Tibial artery (tissue), 4 donors: ENCODE data around the gene FRMD4A.

Source experiments
- DNase-seq, 2 donors: peaks; one replicate each; pipeline ENCODE4 v3.0.0-alpha.2; 2019
- H3K27ac ChIP-seq, 2 donors: fragments of 200-600 bp; sonication (generic) in 1 of 2; 1 replicate in 1 of 2; 2 replicates in 1 of 2; pipeline ENCODE4 v1.5.1; 2018 to 2019; ENCODE audit warnings: mild to moderate bottlenecking in 1 of 2
- H3K27me3 ChIP-seq, 2 donors: fragments of 200-600 bp; sonication (generic) in 1 of 2; one replicate each; pipeline versions ENCODE4 v1.5.1 to v1.6.0; 2016 to 2019
- H3K36me3 ChIP-seq, 3 donors: fragments of 200-600 bp; sonication (generic) in 2 of 3; one replicate each; pipeline ENCODE4 v1.5.1; 2016 to 2019; ENCODE audit warnings: mild to moderate bottlenecking in 2 of 3
- H3K4me1 ChIP-seq, 4 donors: fragments of 200-600 bp; sonication (generic) in 2 of 4; 1 replicate in 3 of 4; 2 replicates in 1 of 4; pipeline ENCODE4 v1.5.1; 2016 to 2019
- H3K4me3 ChIP-seq, 2 donors: fragments of 200-600 bp; sonication (generic) in 1 of 2; 1 replicate in 1 of 2; 2 replicates in 1 of 2; pipeline ENCODE4 v1.5.1; 2018 to 2019; ENCODE audit warnings: mild to moderate bottlenecking in 2 of 2
- H3K9me3 ChIP-seq, 3 donors: fragments of 200-600 bp; sonication (generic) in 1 of 3; one replicate each; pipeline ENCODE4 v1.5.1; 2016 to 2019
- intact Hi-C: fragments of 100-400 bp; cut with DNase I; formaldehyde crosslinking; loops from one replicate; pipeline ENCODE4 v1.15.0; 2023; ENCODE audit warnings: low total_unique reads
- TF ChIP-seq, protein P1 (sequence below), 2 experiments: fragments of 200-600 bp in 1 of 2; fragments of 450-650 bp in 1 of 2; IDR thresholded peaks; one replicate each; pipeline ENCODE4 v1.5.1; 2017 to 2019; ENCODE audit warnings: antibody characterized with exemption in 2 of 2, mild to moderate bottlenecking in 1 of 2, moderate library complexity in 1 of 2

FRMD4A gene

DNA sequence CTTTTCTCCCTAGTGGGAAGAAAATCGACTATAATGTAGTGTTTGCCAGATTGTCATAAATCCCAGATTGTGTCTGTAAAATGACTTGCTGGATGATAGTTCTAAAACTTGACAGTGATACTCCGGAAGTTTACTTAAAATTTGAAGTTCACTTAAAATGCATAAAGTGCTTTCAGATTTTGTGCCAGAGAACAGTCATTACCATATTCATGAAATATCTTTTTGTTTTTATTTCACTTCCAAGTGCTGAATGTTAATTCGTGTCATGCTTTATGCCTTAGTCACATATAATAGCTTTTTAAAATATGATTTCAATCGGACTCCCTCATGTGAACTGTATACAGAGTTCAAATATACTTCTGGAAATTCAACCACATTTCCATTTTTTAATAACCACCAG is 713.6 kb downstream of the FRMD4A start:
- peaks cover 0 to 14% (median 6%) of the 10 kb centered on the region in 4 donors for H3K4me1 ChIP-seq
- no peak for DNase-seq
- no peaks in the 10 kb centered on the region for H3K27me3 ChIP-seq
- no peaks in the 10 kb centered on the region for H3K9me3 ChIP-seq
- TF ChIP-seq, protein P1, sequence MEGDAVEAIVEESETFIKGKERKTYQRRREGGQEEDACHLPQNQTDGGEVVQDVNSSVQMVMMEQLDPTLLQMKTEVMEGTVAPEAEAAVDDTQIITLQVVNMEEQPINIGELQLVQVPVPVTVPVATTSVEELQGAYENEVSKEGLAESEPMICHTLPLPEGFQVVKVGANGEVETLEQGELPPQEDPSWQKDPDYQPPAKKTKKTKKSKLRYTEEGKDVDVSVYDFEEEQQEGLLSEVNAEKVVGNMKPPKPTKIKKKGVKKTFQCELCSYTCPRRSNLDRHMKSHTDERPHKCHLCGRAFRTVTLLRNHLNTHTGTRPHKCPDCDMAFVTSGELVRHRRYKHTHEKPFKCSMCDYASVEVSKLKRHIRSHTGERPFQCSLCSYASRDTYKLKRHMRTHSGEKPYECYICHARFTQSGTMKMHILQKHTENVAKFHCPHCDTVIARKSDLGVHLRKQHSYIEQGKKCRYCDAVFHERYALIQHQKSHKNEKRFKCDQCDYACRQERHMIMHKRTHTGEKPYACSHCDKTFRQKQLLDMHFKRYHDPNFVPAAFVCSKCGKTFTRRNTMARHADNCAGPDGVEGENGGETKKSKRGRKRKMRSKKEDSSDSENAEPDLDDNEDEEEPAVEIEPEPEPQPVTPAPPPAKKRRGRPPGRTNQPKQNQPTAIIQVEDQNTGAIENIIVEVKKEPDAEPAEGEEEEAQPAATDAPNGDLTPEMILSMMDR (IDR thresholded peaks at IDR 0.05) = no peak
- peaks cover 46 to 54% (median 48%) of the 10 kb centered on the region in 3 donors for H3K36me3 ChIP-seq
- intact Hi-C loops = no loop called here
- H3K4me3 ChIP-seq = no peak overlapping the region
- no peak overlapping the region for H3K27ac ChIP-seq

DNA sequence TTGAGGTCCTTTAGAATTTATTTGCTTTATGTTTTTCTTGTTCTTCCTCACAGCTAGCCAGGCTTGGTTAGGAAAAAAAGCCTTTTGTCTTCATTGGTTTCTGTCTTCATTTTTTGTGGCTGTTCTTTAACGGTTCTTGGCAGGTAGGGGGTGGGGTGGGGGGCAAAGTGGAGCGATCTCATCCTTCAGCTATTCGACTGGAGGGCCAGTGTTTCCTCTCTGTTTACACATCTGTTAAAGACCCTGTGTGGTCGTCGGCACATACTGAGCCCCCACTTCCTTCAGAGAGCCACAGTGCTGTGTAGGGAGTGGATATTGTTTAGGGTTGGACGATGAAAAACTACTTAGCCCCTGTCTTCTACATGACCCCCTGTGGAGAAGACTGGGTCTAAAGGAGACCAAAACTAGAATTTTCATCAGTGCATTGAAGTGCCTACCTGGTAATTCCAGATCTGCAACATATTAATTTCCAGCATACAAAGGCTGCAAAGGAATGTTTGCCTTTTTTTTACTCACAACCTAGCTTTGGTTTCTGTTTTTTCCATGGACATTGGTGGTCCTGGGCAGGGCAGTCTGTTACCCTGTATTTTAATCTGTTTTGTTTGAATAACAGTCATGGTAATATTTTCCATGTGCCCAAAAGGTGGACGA is 714.9 kb downstream of the FRMD4A start:
- intact Hi-C loops = no loop called here
- Histone ChIP-seq H3K36me3 (peaks cover 49 to 57% (median 54%) of the 10 kb centered on the region in 3 donors), H3K27ac (peak overlapping the region in 1 of 2 donors; percentile 38), H3K9me3 (no peaks in the 10 kb centered on the region), H3K4me1 (peaks cover 0 to 14% (median 6%) of the 10 kb centered on the region in 4 donors), H3K27me3 (no peaks in the 10 kb centered on the region), H3K4me3 (no peak overlapping the region)
- no peak for DNase-seq
- TF ChIP-seq, protein P1 (IDR thresholded peaks at IDR 0.05) = no peak

DNA sequence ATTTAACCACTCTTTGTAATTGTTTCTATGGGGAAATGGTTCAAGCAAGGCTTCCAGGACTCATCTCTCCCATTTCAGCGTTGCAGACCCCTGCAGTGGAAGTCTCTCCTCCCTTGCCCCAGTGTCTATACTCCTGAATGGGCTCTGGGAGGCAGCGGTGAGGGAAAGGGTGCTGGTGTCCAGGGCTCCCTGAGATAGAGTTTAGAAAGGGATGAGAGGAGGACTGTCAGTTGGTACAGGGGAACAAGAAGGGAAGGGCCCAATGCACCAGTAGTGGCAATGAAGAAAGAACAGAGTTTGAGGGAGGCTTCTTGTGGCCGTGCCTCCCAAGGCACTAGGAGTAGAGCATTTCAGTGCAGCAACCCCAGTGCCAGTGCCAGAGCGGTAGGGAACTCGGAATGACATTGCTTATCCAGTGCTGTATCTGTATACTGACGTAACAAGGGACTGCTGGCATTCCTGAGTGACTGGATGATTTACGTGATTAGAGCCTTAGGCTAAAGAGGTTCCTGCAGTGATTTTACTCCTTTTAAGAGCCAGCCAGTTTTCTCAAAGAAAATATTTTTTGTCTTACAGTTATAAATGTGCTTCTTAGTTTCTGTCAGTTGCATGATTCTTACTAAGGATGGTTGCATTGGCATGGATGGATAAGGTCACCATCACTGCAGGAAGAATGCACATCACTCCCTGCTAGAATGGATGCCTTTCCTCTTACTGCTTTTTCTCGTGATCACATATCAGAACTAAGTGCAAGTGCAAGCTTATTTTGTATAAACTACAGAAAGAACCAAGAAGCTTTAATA is 716.0 kb downstream of the FRMD4A start:
- no peaks in the 10 kb centered on the region for H3K9me3 ChIP-seq
- DNase-seq = peak in 1 of 2 donors; percentile 75
- no peaks in the 10 kb centered on the region for H3K27me3 ChIP-seq
- H3K4me3 ChIP-seq = no peak overlapping the region
- H3K36me3 ChIP-seq = peaks cover 59 to 64% (median 59%) of the 10 kb centered on the region in 3 donors
- peaks cover 0 to 14% (median 6%) of the 10 kb centered on the region in 4 donors for H3K4me1 ChIP-seq
- intact Hi-C loops = loop anchor here (5.0 kb wide), 1 partner anchor 163 kb away; no protein-coding TSS in a partner anchor
- TF ChIP-seq, protein P1 (IDR thresholded peaks at IDR 0.05) = no peak
- peak overlapping the region in 1 of 2 donors; percentile 38 for H3K27ac ChIP-seq

DNA sequence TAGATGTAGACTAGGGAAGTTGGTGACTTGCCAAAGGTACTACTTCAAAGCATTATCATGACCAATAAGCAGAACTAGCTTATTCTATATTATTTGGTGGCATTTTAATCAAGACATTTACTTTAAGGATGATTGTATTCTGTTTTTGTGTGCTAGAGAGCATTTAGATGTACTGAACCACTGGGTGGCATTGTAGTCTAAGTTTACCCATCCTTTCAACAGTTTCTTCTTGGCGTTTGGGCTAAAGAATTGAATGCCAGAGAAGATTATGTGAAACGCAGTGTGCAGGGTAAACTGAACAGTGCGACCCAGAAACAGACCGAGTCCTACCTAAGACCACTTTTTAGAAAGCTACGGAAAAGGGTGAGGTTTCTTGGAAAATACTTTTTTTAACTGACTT is 717.2 kb downstream of the FRMD4A start:
- Histone ChIP-seq H3K4me1 (peaks cover 0 to 14% (median 6%) of the 10 kb centered on the region in 4 donors), H3K9me3 (no peaks in the 10 kb centered on the region), H3K27ac (no peak overlapping the region), H3K27me3 (no peaks in the 10 kb centered on the region), H3K36me3 (peaks cover 52 to 67% (median 64%) of the 10 kb centered on the region in 3 donors), H3K4me3 (no peak overlapping the region)
- no peak for DNase-seq
- intact Hi-C loops = loop anchor here (5.0 kb wide), 1 partner anchor 164 kb away; no protein-coding TSS in a partner anchor
- TF ChIP-seq, protein P1 (IDR thresholded peaks at IDR 0.05) = peak; percentile 21 to 36

DNA sequence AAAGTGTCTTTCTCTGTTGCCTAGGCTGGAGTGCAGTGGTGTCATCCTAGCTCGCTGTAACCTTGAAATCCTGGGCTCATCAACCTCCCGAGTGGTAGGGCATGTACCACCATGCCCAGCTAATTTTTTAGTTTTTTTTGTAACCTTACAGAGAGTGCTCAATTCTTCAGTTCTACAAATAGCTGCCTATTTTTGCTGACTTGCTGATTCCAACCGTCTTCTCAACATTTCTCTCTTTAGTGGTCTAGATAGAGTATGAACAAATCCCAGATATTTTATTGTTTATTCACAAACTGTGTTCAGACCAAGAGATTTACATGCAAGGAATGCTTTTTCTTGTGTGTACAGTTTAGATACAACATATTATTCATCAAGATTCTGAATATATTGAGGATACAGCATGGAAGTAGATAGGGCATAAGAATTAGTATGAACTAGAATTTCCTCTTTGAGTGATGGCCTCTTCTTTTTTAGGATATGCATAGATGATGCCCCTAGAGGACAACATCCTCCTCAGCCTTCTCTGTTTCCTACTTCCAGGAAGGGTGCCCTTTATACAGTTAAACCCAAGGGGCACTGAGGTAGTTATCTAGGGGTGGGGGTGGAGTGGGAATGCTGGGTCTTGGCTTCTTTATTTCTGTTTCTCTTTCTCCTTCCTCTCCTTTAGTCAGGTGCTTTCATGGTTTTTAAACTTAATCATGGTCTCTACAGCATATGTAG is 717.9 kb downstream of the FRMD4A start:
- H3K27ac ChIP-seq = no peak overlapping the region
- no peaks in the 10 kb centered on the region for H3K9me3 ChIP-seq
- peaks cover 0 to 14% (median 6%) of the 10 kb centered on the region in 4 donors for H3K4me1 ChIP-seq
- no peak overlapping the region for H3K4me3 ChIP-seq
- intact Hi-C loops = loop anchor here (5.0 kb wide), 1 partner anchor 164 kb away; no protein-coding TSS in a partner anchor
- peaks cover 47 to 67% (median 62%) of the 10 kb centered on the region in 3 donors for H3K36me3 ChIP-seq
- TF ChIP-seq, protein P1 (IDR thresholded peaks at IDR 0.05) = no peak
- DNase-seq = no peak
- no peaks in the 10 kb centered on the region for H3K27me3 ChIP-seq
